ENCODE data around the gene MSRB3. TPM values are rescaled to one million over a fixed set of nuclear protein-coding genes. Genes with fewer than 3 reads are reported as not detected.
A peak's percentile ranks its signal among the peaks of the same experiment; 100 is the strongest.

MSRB3 gene
- total RNA-seq, 1 donor from 2014 or later, result 77.3 TPM

DNA sequence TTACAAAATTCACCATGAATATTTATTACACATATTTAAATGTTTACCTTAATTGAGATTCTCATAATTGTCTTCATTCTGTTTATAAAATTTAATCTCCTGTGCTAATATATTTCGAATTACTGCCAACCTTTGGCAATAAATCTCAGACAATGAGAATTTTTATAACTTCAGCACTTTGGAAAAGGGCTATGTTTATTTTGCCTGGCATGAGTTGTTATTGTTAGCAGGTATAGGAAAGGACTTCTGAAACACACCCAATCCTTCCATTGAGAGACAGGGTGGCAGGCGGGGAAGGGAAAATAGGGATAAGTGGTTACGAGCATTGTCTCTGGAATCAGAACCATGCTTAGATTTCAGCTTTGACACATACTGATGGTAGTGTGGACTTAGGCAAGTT is 12.1 kb upstream of the MSRB3 start:
- no peak for DNase-seq (ENCODE audit: extremely low spot score, unreplicated experiment)
- Mint-ChIP-seq H3K27ac (ENCODE audit: unreplicated experiment) (no peak overlapping the region), H3K27me3 (ENCODE audit: unreplicated experiment) (no peaks in the 10 kb centered on the region), H3K9me3 (ENCODE audit: unreplicated experiment) (no peaks in the 10 kb centered on the region), H3K4me1 (ENCODE audit: unreplicated experiment) (peaks cover 26% of the 10 kb centered on the region), H3K4me3 (ENCODE audit: unreplicated experiment) (no peak overlapping the region), H3K36me3 (ENCODE audit: unreplicated experiment) (no peaks in the 10 kb centered on the region)
- TF ChIP-seq, protein P1, sequence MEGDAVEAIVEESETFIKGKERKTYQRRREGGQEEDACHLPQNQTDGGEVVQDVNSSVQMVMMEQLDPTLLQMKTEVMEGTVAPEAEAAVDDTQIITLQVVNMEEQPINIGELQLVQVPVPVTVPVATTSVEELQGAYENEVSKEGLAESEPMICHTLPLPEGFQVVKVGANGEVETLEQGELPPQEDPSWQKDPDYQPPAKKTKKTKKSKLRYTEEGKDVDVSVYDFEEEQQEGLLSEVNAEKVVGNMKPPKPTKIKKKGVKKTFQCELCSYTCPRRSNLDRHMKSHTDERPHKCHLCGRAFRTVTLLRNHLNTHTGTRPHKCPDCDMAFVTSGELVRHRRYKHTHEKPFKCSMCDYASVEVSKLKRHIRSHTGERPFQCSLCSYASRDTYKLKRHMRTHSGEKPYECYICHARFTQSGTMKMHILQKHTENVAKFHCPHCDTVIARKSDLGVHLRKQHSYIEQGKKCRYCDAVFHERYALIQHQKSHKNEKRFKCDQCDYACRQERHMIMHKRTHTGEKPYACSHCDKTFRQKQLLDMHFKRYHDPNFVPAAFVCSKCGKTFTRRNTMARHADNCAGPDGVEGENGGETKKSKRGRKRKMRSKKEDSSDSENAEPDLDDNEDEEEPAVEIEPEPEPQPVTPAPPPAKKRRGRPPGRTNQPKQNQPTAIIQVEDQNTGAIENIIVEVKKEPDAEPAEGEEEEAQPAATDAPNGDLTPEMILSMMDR (IDR thresholded peaks at IDR 0.05), result no peak

DNA sequence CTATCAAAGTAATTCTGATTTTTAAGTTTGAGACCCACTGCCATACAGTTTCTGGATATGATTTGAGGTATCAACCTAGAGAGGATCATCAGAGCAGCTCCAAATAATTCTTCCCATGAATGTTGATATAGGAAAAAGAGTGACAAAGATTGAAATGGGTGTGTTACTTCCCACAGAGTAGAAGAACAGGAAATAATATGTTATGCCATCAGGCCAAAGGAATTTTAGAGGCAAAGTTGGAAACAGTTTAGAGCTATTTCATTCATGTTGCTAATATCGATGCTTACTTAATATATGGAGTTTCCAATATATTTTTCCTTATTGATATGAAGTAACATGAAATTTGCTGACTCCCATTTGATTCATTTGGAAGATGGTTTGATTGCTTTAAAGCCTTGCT is 8.9 kb upstream of the MSRB3 start:
- no peak for DNase-seq (ENCODE audit: extremely low spot score, unreplicated experiment)
- Mint-ChIP-seq H3K4me3 (ENCODE audit: unreplicated experiment) (no peak overlapping the region), H3K27me3 (ENCODE audit: unreplicated experiment) (no peaks in the 10 kb centered on the region), H3K36me3 (ENCODE audit: unreplicated experiment) (no peaks in the 10 kb centered on the region), H3K9me3 (ENCODE audit: unreplicated experiment) (no peaks in the 10 kb centered on the region), H3K27ac (ENCODE audit: unreplicated experiment) (peak overlapping the region; percentile 77), H3K4me1 (ENCODE audit: unreplicated experiment) (peaks cover 26% of the 10 kb centered on the region)
- TF ChIP-seq, protein P1 (IDR thresholded peaks at IDR 0.05), result no peak

DNA sequence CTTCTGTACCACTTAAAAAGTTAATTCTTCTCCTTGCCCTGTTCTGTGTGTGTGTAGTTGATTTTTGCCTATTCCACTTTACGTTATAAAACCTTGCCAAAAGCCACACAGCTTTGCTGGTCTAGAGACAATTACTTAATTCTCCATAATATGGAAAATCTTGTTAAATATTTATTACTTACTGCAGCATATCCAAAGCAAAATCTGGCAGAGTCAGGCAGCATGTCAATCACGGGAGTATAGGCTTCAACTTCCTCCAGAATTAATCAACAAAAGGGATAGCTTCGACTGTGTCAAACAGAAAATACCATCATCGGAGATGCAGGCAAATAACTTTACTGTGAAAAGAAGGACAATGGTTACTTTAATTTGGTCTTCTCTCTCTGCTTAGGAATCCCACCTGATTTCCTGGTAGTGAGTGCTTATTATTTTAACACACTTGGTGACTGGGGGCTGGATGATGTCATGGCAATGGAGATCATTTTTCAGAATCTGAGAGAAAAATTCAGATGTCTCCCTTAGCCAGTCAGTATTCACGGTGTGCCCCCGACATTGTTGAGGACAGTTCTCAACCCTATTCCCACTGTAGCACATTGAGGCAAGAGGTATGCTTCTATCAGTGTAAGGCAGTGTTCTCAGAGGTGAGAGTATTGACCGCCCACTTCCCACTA is 3.7 kb upstream of the MSRB3 start:
- DNase-seq (ENCODE audit: extremely low spot score, unreplicated experiment), result no peak
- H3K36me3 Mint-ChIP-seq (ENCODE audit: unreplicated experiment), result no peaks in the 10 kb centered on the region
- H3K9me3 Mint-ChIP-seq (ENCODE audit: unreplicated experiment), result no peaks in the 10 kb centered on the region
- no peaks in the 10 kb centered on the region for H3K27me3 Mint-ChIP-seq (ENCODE audit: unreplicated experiment)
- no peak overlapping the region for H3K4me3 Mint-ChIP-seq (ENCODE audit: unreplicated experiment)
- H3K27ac Mint-ChIP-seq (ENCODE audit: unreplicated experiment), result no peak overlapping the region
- peaks cover 22% of the 10 kb centered on the region for H3K4me1 Mint-ChIP-seq (ENCODE audit: unreplicated experiment)
- TF ChIP-seq, protein P1 (IDR thresholded peaks at IDR 0.05), result no peak

DNA sequence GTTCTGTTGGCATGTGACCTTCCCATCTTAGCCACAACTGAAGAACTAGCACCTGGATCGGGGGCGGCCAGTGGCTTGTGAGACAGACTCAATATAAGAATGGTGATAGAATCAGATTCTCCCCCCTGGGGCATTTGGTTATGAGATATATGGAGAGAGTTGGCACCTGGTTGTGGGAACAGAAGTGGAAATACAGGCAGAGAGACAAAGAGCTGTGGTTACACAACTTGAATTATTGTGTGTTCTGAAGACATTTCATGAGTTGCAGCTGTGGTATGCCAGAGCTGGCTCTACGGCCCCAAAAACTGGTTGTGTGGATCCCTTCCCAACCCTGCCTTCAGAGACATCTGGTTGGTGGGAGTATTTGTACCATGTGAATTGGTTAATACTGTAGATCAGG is 2.9 kb upstream of the MSRB3 start:
- H3K4me1 Mint-ChIP-seq (ENCODE audit: unreplicated experiment), result peaks cover 22% of the 10 kb centered on the region
- no peak for DNase-seq (ENCODE audit: extremely low spot score, unreplicated experiment)
- no peaks in the 10 kb centered on the region for H3K36me3 Mint-ChIP-seq (ENCODE audit: unreplicated experiment)
- no peaks in the 10 kb centered on the region for H3K27me3 Mint-ChIP-seq (ENCODE audit: unreplicated experiment)
- H3K9me3 Mint-ChIP-seq (ENCODE audit: unreplicated experiment), result no peaks in the 10 kb centered on the region
- TF ChIP-seq, protein P1 (IDR thresholded peaks at IDR 0.05), result no peak
- H3K4me3 Mint-ChIP-seq (ENCODE audit: unreplicated experiment), result no peak overlapping the region
- no peak overlapping the region for H3K27ac Mint-ChIP-seq (ENCODE audit: unreplicated experiment)

DNA sequence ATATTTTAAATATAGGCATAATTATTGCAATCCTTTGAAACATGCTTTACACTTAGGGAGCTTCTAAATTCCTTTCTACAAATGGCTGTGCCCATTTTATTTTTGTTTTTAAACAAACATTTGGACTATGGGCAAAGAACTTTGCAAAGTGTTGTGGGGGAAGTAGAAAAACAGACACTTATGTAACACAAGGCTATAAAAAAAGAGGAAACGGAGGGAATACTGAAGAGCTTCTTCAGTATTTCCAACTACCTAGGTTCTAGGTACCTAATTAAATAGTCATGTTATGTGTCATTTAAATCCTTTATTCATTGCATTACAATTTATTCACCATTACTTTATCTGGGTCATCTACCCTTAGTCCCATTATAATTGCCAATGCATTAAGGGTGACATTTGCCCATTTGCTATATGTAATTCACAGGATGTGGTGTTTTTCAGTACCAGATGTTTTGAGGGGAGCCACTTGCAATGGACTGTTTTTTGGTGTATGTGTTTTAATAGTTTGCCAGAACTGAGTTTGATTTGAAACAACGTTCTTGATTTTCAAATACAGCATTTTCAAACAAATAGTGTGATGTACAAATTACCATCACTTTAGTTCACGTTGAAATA is 1.5 kb upstream of the MSRB3 start:
- TF ChIP-seq, protein P1 (IDR thresholded peaks at IDR 0.05), result no peak
- DNase-seq (ENCODE audit: extremely low spot score, unreplicated experiment), result no peak
- Mint-ChIP-seq H3K9me3 (ENCODE audit: unreplicated experiment) (no peaks in the 10 kb centered on the region), H3K36me3 (ENCODE audit: unreplicated experiment) (no peaks in the 10 kb centered on the region), H3K27me3 (ENCODE audit: unreplicated experiment) (no peaks in the 10 kb centered on the region), H3K27ac (ENCODE audit: unreplicated experiment) (no peak overlapping the region), H3K4me1 (ENCODE audit: unreplicated experiment) (peaks cover 30% of the 10 kb centered on the region), H3K4me3 (ENCODE audit: unreplicated experiment) (no peak overlapping the region)
